COR-L47 (cell line): ENCODE measurements around the gene STYK1.
"Not testable (repeated sequence)": the region's sequence is repeated elsewhere in the genome, so short reads cannot be mapped to it uniquely, and the experiment has no call there.

Source experiments
- DNase-seq: peaks from one replicate; lab custom pipeline; 2025; lab: John Stamatoyannopoulos, UW

STYK1 gene

GRCh38 chr12:10620078-10620779, 53.6 kb downstream of the STYK1 start:
- no peak for DNase-seq

GRCh38 chr12:10618338-10618987, 55.4 kb downstream of the STYK1 start:
- no peak for DNase-seq

GRCh38 chr12:10617863-10618262, 56.0 kb downstream of the STYK1 start:
- no peak for DNase-seq

GRCh38 chr12:10615532-10615931, 58.3 kb downstream of the STYK1 start:
- no peak for DNase-seq

- DNase-seq = no peak
Measured at GRCh38 chr12:10614056-10614370, 59.8 kb downstream of the STYK1 start.

- DNase-seq = peak; percentile 78
Measured at GRCh38 chr12:10613349-10614055, 60.4 kb downstream of the STYK1 start, which contains the start of gene MAGOHB. TSS of gene MAGOHB (minus strand) at chr12:10613609. CDS start at chr12:10613532, 77 bp downstream.

- peak; percentile 0 for DNase-seq
Measured at GRCh38 chr12:10612984-10613348, 60.9 kb downstream of the STYK1 start.

GRCh38 chr12:10612110-10612509, 61.7 kb downstream of the STYK1 start:
- DNase-seq = no peak

- not testable (repeated sequence) for DNase-seq
Measured at GRCh38 chr12:10611258-10611657, 62.6 kb downstream of the STYK1 start.

GRCh38 chr12:10610188-10610587, 63.7 kb downstream of the STYK1 start:
- DNase-seq = no peak

- no peak for DNase-seq
Measured at GRCh38 chr12:10607885-10608458, 65.9 kb downstream of the STYK1 start.

- no peak for DNase-seq
Measured at GRCh38 chr12:10601860-10602259, 72.0 kb downstream of the STYK1 start.

GRCh38 chr12:10600988-10601387, 72.9 kb downstream of the STYK1 start:
- DNase-seq = no peak

GRCh38 chr12:10595881-10596280, 78.0 kb downstream of the STYK1 start:
- DNase-seq = no peak

- no peak for DNase-seq
Measured at GRCh38 chr12:10590966-10591365, 82.9 kb downstream of the STYK1 start.

- no peak for DNase-seq
Measured at GRCh38 chr12:10584415-10584814, 89.4 kb downstream of the STYK1 start.

- no peak for DNase-seq
Measured at GRCh38 chr12:10582704-10583103, 91.1 kb downstream of the STYK1 start.

GRCh38 chr12:10582133-10582532, 91.7 kb downstream of the STYK1 start:
- not testable (repeated sequence) for DNase-seq

- DNase-seq = no peak
Measured at GRCh38 chr12:10574307-10574706, 99.5 kb downstream of the STYK1 start.

- not testable (repeated sequence) for DNase-seq
Measured at GRCh38 chr12:10572021-10572490, 101.8 kb downstream of the STYK1 start.

GRCh38 chr12:10571141-10571540, 102.7 kb downstream of the STYK1 start:
- DNase-seq = no peak
